Dermis blood vessel endothelial cell (primary cell): ENCODE measurements around the gene CDH22. TPM values are rescaled to one million over a fixed set of nuclear protein-coding genes. Genes with fewer than 3 reads are reported as not detected.
A peak's percentile ranks its signal among the peaks of the same experiment; 100 is the strongest.

Experiments
- DNase-seq: peaks from one replicate; pipeline ENCODE4 v3.0.0; 2010
- total RNA-seq: library from RNA; depleted of rRNA; stranded (reverse); fragments of >200 nt; gene quantifications from 2 replicates; pipeline ENCODE4 v1.2.3, GENCODE V29; 2014

The CDH22 gene
- total RNA-seq, 1 donor from 2014 or later: not detected

- DNase-seq: no peak
These were observed 11.6 kb downstream of the CDH22 start for GRCh38 chr20:46296526-46297250.

DNA sequence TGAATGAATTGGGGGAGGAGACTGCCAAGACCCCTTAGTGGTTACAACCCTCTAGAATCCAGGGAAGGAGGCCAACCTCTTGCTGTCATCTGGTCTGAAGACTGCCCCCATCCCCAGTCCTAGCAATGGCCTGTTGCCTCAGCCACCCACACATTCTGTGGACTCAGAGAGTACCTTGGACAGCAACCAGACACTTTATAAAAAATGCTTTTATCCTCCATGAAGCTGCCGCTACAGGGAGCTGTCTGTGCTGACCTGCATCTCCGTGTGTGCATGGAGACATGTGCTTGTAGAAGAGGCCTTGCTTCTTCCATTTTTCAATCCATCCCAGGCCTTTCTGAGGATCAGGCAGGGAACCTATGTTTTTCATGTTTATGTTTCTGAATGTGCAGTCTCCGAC lies 15.2 kb downstream of the CDH22 start:
- peak; percentile 49 for DNase-seq

DNA sequence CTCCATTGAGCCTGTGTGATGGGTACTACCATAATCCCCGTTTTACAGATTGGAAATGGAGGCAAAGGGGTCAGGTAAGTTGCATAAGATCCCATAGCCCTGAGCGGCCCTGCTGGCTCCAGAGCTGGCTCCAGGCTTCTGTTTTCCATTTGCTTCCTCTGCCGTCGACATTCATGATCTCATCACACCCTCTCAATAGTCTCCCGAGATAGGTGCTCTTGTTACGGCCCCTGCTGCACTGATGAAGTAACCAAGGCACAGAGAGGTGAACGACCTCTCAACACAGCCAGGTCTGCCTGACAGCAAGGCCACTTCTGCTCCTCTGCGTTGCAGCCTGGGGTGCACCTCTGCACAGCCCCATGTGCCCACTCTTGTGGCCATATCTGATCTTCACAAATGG lies 16.9 kb downstream of the CDH22 start:
- no peak for DNase-seq

- DNase-seq: no peak
These were observed 18.9 kb downstream of the CDH22 start for GRCh38 chr20:46289432-46289831.

DNA sequence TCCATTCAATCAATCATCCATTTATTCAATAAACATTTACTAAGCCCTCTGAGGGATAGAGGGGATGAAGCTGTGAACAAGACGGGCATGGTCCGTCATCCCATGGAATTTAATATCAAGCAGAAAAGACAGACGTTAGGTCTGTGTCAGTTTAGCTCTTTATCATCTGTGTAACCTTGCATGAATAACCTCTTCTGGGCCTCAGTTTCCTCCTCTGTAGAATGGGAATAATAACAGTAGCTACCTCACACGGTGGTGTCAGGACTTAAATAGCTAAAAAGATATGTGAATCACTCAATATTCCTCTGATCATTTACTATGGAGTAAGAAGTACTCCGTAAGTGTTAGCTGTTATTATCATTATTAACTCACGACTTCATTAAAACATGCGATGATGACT lies 21.3 kb downstream of the CDH22 start:
- no peak for DNase-seq

DNA sequence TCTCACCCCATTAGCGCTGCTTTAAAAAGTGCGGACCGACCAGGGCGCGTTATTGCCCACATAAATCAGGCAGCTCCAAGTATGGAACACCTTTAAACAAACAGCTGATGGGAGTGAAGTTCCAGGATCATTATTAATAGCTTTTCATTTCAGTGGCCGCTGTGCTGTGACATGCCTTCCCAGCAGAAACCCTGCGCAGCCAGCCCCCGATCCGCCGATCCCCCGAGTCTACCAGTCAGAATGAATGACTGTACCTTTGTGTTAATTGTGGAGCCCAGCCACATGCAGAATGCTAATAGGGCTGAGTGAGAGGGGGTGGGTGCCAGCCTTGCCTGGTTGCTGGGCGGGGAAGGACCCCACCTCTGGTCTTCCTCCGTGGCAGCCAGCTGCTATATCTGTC lies 21.9 kb downstream of the CDH22 start:
- no peak for DNase-seq

DNA sequence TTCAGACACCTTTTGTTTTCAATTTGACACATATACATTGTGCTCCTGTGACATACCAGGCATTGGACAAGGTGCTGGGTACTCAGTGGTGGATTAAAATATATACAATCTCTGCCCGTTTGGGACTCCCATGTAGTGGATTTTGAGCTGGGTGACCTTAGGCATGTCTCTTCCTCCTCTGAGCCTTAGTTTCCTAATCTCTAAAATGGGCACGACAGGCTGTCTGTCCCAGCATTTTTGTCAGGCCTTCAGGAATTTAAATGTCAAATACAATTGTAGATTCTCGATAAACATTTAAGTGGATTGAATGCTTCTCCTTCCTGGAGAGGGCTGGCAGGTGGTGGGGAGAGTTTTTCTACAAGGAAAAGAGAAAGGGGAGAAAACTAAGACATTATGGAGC lies 22.6 kb downstream of the CDH22 start:
- no peak for DNase-seq

- no peak for DNase-seq
These were observed 23.2 kb downstream of the CDH22 start for GRCh38 chr20:46285072-46285471.

DNA sequence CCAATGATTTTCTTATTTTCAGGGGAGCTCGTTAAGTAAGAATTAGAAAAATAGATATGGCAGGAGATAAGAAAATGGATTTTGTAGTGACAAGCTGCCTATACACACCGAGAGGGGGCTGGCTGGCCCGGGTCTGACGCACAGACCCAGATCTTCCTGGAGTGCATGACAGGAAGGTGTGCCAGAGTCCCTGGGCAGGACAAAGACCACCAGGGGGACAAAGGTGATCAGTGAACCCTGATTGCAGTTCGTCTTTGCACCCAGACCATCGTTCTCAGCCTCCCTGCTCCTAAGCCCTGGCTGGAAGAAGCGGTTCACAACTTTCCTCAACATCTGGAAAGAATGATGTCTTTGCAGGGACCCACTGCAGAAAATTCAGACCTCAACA lies 24.3 kb downstream of the CDH22 start:
- no peak for DNase-seq

DNA sequence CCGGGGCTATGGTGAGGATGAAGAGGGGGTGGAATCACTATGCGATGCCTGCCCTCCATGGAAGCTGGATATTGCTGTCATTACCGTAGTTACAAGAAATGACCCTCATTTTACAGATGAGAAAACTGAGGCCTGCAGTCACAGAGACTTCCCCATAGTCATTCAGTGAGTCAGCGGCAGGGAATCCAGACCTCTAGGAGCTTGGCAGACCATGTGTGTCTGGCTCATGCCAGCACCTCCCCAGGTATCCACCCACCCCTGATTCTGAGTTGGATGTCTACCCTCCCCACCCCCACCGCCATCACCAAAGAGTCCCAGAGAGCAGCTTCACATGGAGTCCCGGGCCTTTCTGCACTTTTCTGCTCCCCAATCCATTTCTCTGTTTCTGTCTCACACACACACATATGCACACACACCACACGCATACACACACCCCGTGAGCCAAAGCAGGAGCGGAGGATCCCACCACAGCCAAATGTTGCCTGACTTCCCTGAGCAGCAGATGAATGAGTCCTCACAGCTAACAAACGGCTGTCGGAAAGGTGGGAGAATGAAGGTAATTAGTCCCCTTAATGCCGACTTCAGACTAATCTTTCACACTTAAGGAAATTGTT lies 24.8 kb downstream of the CDH22 start:
- DNase-seq: no peak

DNA sequence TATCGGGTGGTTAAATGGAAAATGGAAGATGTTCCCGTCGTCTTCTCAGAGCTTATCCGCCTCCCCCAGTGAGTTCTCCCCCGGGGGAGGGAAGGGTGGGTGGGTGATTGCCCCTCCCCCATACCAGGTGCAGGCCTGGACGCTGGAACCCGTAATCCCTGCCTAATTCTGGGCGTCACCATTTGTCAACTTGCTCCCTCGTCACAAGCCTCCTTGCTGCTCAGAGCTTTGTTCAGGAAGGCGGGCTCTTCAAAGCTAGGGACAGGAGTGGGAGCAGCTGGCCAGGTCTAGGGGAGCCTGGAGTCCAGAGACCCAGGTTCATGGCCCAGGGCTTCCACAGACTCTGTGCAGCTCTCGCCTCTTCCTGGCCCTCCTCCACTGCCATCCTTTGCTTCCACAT lies 25.6 kb downstream of the CDH22 start:
- DNase-seq: no peak

DNA sequence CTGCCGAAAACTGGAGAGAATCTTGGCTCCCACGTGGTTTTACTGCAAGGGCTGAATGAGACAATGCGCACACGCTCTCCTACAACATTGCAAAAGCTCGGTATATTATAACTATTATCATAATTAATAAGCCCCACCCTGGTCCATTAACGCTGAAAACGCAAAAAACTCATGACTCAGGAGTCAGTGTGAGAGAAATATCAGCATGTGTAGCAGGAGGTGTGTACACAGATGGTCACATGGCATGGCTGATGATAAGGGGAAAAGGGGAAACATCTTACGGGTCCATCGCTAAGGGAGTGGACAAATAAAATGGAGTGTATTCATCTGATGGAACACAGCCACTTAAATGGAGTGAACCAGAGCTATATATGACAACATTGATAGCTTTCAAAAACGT lies 29.2 kb downstream of the CDH22 start:
- no peak for DNase-seq

DNA sequence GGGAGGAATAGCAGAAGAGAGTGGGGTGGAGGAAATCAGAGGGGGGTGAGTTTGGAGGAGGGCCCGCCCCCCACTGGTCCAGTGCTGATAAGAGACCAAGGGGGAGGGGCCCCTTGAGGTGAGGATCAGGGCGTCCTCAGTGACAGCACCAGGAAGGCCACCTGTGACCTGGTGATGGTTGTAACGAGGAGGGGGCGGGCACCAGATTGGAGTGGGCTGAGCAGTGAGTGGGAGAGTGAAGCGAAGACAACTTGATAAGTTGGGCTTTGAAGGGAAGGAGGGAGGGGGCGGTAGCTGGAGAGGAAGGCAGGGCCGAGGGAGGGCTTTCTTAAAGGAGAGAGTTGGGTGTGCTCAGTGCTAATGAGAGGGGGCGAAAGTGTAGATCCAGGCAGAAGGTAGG lies 30.7 kb downstream of the CDH22 start:
- DNase-seq: no peak

DNA sequence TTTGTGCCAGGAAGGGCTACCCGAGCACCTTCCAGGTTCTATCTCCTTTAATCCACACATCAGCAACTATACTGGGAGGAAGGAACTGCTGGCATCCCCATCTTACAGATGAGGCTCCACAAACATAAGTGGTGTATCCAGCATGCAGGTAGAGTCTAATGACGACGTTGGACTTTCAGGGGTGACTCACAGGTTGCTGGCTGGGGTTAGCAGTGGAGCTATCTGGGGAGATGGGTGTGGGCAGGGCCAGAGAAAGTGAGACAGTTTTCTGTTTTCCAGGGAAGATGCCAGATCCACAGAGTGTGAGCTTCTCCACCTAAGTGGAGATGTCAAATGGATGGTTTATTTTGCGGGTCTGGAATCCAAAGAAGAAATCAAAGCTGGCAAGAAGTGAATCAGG lies 31.8 kb downstream of the CDH22 start:
- DNase-seq: no peak

DNA sequence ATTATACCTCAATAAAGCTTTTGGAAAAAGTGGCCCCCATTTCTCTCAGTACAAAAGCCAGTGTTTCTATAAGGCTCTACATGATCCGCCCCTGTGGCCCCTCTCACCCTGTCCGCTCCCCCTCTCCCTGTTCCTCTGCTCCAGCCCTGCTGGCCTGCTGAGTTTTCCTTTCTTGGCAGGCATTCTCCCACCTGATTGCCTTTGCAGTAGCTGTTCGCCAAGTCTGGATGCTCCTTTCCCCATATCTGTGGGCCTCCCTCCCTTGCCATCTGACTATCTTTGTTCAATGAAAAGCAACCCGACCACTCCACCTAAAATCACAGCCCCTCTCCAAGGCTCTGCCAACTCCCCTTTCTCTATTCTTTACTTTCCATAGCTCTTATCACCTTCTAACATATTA lies 33.2 kb downstream of the CDH22 start:
- DNase-seq: no peak

DNA sequence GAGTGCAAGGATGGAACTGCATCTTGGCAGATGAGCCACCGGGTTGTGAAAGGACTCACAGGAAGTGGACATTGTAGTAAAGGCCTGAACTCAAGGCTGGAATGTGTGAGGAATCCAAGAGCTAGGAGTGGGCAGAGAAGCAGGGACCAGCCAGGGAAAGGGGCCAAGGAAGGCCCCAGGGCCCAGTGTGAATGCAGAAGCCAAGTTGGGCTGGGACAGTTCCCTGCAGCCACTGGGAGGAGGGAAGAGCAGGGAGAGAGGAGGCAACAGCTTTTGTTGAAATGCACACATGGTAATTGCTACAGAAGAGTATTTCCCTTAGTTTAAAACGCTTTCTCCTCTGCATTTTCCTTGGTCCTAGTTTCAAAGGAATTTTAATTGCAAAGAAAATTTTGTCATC lies 34.6 kb downstream of the CDH22 start:
- no peak for DNase-seq

DNA sequence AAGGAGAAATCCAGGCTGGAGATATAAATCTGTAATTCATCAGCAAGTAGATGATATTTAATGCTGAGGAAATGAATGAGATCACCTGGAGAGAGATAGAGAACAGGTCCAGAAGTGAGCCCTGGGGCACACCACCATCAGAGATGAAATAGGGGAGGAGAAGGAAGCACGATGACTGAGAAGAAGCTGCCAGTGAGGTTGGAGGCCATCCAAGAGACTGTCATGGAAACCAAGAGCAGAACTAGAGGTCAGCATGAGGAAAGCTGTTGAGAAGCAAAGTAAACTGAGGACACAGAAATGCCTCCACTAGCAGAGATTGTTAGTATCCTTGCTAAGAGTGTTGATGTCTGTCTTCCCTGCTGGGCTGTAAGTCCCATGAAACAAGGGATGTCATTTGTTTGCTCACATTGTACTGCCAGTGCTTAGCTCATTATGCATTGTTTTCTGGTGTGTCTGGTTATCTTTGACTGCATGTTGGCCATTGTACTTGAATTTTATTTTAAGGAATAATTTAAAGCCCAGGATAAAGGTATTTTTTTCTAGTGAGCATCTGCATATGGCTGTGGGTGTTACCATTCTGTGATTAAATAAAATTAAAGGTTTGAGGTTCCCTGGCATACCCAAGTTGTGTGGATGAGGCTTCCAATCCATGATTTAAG lies 35.8 kb downstream of the CDH22 start:
- no peak for DNase-seq

GRCh38 chr20:46270977-46271744 lies 37.1 kb downstream of the CDH22 start:
- DNase-seq: no peak

DNA sequence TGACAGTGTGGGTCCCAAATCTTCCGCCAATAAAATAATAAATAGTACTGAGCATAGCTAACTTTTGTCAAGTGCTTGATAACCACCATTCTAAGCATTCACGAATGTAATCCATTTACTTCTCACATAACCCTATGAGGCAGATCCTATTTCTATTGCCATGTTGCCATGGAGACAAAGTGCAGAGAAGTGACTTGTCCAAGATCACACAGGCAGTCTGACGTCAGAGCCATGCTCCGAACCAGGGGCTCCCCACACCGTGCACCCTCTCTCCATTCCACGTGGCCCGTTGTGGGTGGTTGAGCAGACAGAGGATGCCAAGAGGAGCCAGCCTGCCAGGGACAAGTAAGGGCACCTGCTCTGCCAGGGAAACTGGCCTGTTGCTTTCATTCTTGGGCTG lies 38.9 kb downstream of the CDH22 start:
- no peak for DNase-seq

GRCh38 chr20:46268662-46269061 lies 39.6 kb downstream of the CDH22 start:
- no peak for DNase-seq

- DNase-seq: no peak
These were observed 40.1 kb downstream of the CDH22 start for GRCh38 chr20:46268131-46268614.

DNA sequence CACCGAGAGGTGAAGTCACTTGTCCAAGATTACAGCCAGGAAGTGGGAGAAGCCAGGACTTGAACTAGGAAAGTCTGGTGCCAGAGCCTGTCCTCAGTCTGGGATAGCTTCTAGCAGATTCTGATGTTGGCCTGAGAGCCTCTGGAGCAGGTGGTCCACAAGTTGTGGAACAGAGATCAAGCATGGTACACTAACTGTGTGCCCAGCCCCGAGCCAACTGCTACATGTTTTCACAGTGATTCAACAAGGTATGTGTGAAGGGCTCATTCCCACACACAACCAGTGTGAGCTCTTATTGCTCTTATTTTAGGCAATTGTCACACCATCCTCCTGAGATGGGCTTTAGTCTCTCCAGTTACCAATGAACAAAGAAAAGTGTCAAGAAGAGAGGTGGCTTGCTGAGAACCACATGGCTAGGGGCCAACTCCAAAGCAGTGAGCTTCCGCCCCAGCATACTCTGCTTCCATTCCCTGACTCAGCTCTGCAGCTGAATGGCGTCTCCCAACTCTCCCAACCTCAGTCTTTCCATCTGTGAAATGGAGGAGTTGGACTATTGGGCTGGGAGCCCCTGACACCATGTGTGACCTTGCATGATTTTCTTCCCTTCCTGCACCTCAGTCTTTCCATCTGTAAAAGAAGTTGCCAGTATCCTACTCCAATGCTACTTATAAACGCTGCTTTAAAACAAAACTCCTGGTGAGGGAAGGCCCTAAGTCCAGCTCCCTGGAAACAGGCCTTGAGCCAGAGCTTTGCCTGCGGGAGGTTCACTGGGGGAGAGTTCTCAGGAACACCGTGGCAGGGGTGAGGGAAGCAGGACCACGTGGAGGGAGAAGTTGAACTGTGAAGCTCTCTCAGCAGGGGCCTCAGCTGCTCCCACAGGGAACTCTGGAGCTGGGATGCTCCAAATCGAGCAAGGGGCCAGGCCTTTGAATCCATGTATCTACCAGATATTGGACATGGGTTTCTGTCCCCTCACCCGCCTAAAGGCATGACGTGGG lies 40.9 kb downstream of the CDH22 start:
- DNase-seq: no peak
